H1 (cell line): ENCODE results near the gene PASK.

Source experiments
- ATF3 ChIP-seq: IDR thresholded peaks from 2 replicates; pipeline ENCODE4 v1.6.1; 2011; ENCODE audit warnings: low read depth, mild to moderate bottlenecking, low read length; ENCODE audit not compliant: insufficient read depth
- CBX5 ChIP-seq: fragments of 300-800, 300-1000 bp; sonication (generic); IDR thresholded peaks from 2 replicates; pipeline ENCODE4 v1.7.1; 2016; ENCODE audit warnings: antibody characterized with exemption, low read length, low read depth
- CTCF ChIP-seq, 3 experiments: IDR thresholded peaks; 1 replicate in 2 of 3; 2 replicates in 1 of 3; pipeline versions ENCODE4 v1.5.1 to v1.6.1; 2011; ENCODE audit warnings: low read length in 3 of 3, mild to moderate bottlenecking in 3 of 3, inconsistent platforms in 2 of 3, low read depth in 1 of 3, moderate library complexity in 1 of 3; ENCODE audit not compliant: insufficient read depth in 1 of 3; ENCODE audit errors: control extremely low read depth in 1 of 3
- EP300 ChIP-seq, 2 experiments: IDR thresholded peaks; 1 replicate in 1 of 2; 2 replicates in 1 of 2; pipeline ENCODE4 v1.6.1; 2011 to 2012; ENCODE audit warnings: low read depth in 2 of 2, low read length in 2 of 2, mild to moderate bottlenecking in 2 of 2, borderline replicate concordance in 1 of 2, inconsistent platforms in 1 of 2, moderate library complexity in 1 of 2
- EZH2 ChIP-seq: fragments of 200-600 bp; sonication (generic); IDR thresholded peaks from 2 replicates; pipeline ENCODE4 v1.7.1; 2012; ENCODE audit warnings: low read depth, mild to moderate bottlenecking, moderate library complexity, low read length, inconsistent platforms; ENCODE audit not compliant: severe bottlenecking
- POLR2A ChIP-seq, 2 experiments: IDR thresholded peaks; 1 replicate in 1 of 2; 2 replicates in 1 of 2; pipeline ENCODE4 v1.6.1; 2011; ENCODE audit warnings: low read depth in 2 of 2, low read length in 2 of 2, mild to moderate bottlenecking in 2 of 2; ENCODE audit errors: control extremely low read depth in 1 of 2
- POLR2AphosphoS5 ChIP-seq: IDR thresholded peaks from 2 replicates; pipeline ENCODE4 v1.6.1; 2011; ENCODE audit warnings: low read depth, low read length
- RFX5 ChIP-seq: IDR thresholded peaks from 2 replicates; pipeline ENCODE4 v1.6.1; 2011; ENCODE audit warnings: low read depth, low read length, improper control_type of control experiment, borderline replicate concordance
- TAF1 ChIP-seq: IDR thresholded peaks from 2 replicates; pipeline ENCODE4 v1.6.1; 2011; ENCODE audit warnings: mild to moderate bottlenecking, low read depth, low read length
- TCF12 ChIP-seq: IDR thresholded peaks from 2 replicates; pipeline ENCODE4 v1.6.1; 2011; ENCODE audit warnings: low read depth, mild to moderate bottlenecking, low read length
- USF2 ChIP-seq: IDR thresholded peaks from 2 replicates; pipeline ENCODE4 v1.6.1; 2011; ENCODE audit warnings: low read length, improper control_type of control experiment

- TF ChIP-seq CTCF (IDR thresholded peaks at IDR 0.05; ENCODE audit: control extremely low read depth in 1 of 3, insufficient read depth in 1 of 3, low read depth in 1 of 3, low read length in 3 of 3) (no peak), EZH2 (no peak), POLR2AphosphoS5 (no peak), ATF3 (no peak), RFX5 (no peak), TCF12 (no peak), USF2 (no peak), POLR2A (IDR thresholded peaks at IDR 0.05; ENCODE audit: control extremely low read depth in 1 of 2, low read depth in 2 of 2, low read length in 2 of 2) (no peak), CBX5 (no peak), EP300 (IDR thresholded peaks at IDR 0.05; ENCODE audit: borderline replicate concordance in 1 of 2, low read depth in 2 of 2, low read length in 2 of 2) (no peak), TAF1 (no peak)
These were observed 33.9 kb upstream of the PASK start for GRCh38 chr2:241183221-241183620.
